Brain microvascular endothelial cell (primary cell): ENCODE measurements around the gene RAPGEF6.

Experiments
- DNase-seq: peaks from one replicate; pipeline ENCODE4 v3.0.0-alpha.2; 2020
- H3K27ac ChIP-seq: fragments of 250-450 bp; sonication (Bioruptor Pico); 2 replicates; pipeline ENCODE4 v1.5.1; 2020; ENCODE audit warnings: mild to moderate bottlenecking, moderate library complexity
- H3K27me3 ChIP-seq: fragments of 250-450 bp; sonication (Bioruptor Pico); replicated peaks from 2 replicates; pipeline ENCODE4 v1.5.1; 2020; ENCODE audit warnings: mild to moderate bottlenecking
- H3K36me3 ChIP-seq: fragments of 250-450 bp; sonication (Bioruptor Pico); replicated peaks from 2 replicates; pipeline ENCODE4 v1.5.1; 2020; ENCODE audit warnings: mild to moderate bottlenecking
- H3K4me3 ChIP-seq: 2 replicates; pipeline ENCODE4 v1.5.1; 2011; ENCODE audit warnings: low read depth, mild to moderate bottlenecking, control low read depth, low read length, moderate library complexity
- in situ Hi-C: cut with HindIII; loops from 2 replicates; pipeline ENCODE4 v1.10.0; 2017; ENCODE audit warnings: low sequenced_read_pairs, low pct_ligation_motif_present
- TF ChIP-seq, protein P1 (sequence below): IDR thresholded peaks from 2 replicates; pipeline ENCODE4 v1.5.1; 2011; ENCODE audit warnings: low read depth, mild to moderate bottlenecking, moderate library complexity, low read length, control low read depth, inconsistent platforms; ENCODE audit errors: missing control alignments

The RAPGEF6 gene

DNA sequence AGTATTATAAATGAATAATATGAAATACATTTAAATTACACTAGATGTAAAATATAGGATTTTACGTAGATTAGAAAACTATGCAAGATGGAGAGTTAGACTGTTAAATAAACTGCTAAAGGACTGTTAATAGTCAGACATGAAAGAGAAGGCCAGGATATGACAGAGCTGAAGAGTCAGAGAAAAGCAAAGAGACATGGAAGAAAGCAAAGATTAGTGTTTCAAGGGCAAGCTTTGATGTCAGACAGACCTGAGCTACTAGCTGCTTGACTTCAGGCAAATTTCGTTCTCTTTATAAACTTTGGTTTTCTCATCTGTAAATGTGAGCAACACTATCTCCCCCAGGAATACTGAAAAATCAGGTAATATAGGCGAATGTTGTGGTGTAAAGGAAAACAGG, 161.3 kb downstream of the RAPGEF6 start:
- Histone ChIP-seq H3K27me3 (no peaks in the 10 kb centered on the region), H3K4me3 (no peak overlapping the region), H3K36me3 (no peaks in the 10 kb centered on the region), H3K27ac (no peak overlapping the region)
- TF ChIP-seq, protein P1, sequence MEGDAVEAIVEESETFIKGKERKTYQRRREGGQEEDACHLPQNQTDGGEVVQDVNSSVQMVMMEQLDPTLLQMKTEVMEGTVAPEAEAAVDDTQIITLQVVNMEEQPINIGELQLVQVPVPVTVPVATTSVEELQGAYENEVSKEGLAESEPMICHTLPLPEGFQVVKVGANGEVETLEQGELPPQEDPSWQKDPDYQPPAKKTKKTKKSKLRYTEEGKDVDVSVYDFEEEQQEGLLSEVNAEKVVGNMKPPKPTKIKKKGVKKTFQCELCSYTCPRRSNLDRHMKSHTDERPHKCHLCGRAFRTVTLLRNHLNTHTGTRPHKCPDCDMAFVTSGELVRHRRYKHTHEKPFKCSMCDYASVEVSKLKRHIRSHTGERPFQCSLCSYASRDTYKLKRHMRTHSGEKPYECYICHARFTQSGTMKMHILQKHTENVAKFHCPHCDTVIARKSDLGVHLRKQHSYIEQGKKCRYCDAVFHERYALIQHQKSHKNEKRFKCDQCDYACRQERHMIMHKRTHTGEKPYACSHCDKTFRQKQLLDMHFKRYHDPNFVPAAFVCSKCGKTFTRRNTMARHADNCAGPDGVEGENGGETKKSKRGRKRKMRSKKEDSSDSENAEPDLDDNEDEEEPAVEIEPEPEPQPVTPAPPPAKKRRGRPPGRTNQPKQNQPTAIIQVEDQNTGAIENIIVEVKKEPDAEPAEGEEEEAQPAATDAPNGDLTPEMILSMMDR, result no peak
- in situ Hi-C loops, result no loop called here
- no peak for DNase-seq

DNA sequence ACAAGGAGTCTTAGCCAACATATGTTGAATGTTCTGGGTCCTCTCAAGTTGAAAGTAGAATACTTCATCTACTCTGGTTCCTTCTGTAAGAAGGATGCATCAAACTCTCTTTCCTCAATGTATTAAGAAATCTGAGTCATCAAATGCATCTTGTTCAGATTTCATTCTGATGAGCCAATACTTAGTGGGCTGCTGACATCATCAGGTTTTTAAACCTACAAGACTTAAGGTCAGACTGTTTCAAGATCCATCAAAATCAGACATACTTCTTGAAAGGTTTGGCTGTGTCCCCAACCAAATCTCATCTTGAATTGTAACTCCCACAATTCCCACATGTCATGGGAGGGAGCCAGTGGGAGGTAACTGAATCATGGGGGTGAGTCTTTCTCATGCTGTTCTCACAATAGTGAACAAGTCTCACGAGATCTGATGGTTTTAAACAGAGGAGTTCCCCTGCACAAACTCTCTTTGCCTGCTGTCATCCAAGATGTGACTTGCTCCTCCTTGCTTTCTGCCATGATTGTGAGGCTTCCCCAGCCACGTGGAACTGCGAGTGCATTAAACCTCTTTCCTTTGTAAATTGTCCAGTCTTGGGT, 168.8 kb downstream of the RAPGEF6 start:
- H3K27ac ChIP-seq, result peak overlapping the region; percentile 52
- in situ Hi-C loops, result no loop called here
- no peaks in the 10 kb centered on the region for H3K36me3 ChIP-seq
- no peaks in the 10 kb centered on the region for H3K27me3 ChIP-seq
- TF ChIP-seq, protein P1, result no peak
- H3K4me3 ChIP-seq, result no peak overlapping the region
- peak; percentile 79 for DNase-seq

DNA sequence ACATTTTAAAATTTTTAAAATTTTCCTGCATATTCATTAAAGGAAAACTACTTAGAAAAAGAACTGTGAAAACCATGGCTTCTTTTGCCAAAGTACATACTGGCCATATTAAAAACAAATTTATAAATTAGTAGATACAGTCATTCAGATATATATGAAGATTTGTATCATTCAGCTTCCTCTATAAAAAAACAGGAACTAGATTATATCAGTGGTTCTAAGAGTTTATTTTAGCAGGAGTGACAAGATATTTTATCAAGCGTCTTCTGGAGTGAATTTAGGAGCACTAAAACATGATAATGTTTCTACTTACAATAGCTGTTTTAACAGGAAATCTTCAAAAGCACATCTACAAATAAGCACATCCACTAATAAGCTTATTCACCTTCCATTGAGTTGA, 171.4 kb downstream of the RAPGEF6 start:
- no peak overlapping the region for H3K4me3 ChIP-seq
- no peak for DNase-seq
- H3K27me3 ChIP-seq, result no peaks in the 10 kb centered on the region
- no peaks in the 10 kb centered on the region for H3K36me3 ChIP-seq
- H3K27ac ChIP-seq, result no peak overlapping the region
- TF ChIP-seq, protein P1, result no peak
- in situ Hi-C loops, result no loop called here

DNA sequence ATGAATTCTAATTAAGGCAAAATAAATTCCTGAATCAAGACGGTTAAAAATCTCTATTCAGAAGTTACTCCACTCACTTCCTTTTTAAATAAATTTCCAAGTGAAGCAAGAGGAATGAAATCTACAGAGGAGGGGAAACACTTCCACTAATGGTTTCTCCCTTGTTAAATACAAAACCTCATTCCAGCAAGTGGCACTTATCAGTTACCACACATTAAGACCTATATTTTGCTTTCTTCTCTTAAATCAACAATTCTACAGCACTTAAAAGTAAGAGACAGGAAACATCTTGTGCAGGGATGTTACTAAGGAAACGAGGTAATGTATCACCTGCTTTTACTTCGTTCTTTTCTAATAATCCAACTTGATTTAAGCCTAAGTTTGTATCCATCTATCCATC, 172.6 kb downstream of the RAPGEF6 start:
- Histone ChIP-seq H3K36me3 (no peaks in the 10 kb centered on the region), H3K27me3 (no peaks in the 10 kb centered on the region), H3K4me3 (no peak overlapping the region), H3K27ac (no peak overlapping the region)
- DNase-seq, result no peak
- in situ Hi-C loops, result no loop called here
- TF ChIP-seq, protein P1, result no peak

DNA sequence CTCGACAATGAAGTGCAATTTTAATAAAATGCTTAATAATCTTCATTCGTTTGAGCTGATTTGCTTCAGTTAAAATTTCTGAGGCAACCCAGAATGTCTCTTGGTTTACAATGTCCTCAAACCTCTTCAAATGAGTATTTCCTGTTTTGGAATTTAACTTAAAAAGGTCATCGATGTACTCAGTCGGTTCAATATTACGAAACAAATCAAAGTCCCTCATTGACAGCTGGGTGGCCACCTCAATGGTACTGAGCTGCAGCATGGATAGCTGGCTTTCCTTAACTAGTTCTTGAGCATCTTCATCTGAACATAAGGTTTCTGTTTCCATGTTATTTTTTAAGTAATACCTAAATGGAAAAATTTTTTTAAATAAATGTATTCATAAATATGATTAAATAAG, 173.3 kb downstream of the RAPGEF6 start:
- Histone ChIP-seq H3K36me3 (no peaks in the 10 kb centered on the region), H3K27ac (no peak overlapping the region), H3K4me3 (no peak overlapping the region), H3K27me3 (no peaks in the 10 kb centered on the region)
- no peak for DNase-seq
- in situ Hi-C loops, result no loop called here
- TF ChIP-seq, protein P1, result no peak
